OCI-LY1 (cell line): ENCODE results near the gene PNMA1.

Experiments
- CTCF ChIP-seq: fragments of 200-600 bp; sonication (generic), shearing (Covaris generic); IDR thresholded peaks from 2 replicates; pipeline ENCODE4 v1.5.1; 2017; ENCODE audit warnings: mild to moderate bottlenecking, antibody characterized with exemption, low read length, moderate library complexity, mixed read lengths
- EZH2 ChIP-seq: fragments of 200-600 bp; sonication (generic), shearing (Covaris generic); IDR thresholded peaks from 2 replicates; pipeline ENCODE4 v1.8.0; 2017; ENCODE audit warnings: borderline replicate concordance, mixed run types, mild to moderate bottlenecking, antibody characterized with exemption, low read length, moderate library complexity, mixed read lengths

DNA sequence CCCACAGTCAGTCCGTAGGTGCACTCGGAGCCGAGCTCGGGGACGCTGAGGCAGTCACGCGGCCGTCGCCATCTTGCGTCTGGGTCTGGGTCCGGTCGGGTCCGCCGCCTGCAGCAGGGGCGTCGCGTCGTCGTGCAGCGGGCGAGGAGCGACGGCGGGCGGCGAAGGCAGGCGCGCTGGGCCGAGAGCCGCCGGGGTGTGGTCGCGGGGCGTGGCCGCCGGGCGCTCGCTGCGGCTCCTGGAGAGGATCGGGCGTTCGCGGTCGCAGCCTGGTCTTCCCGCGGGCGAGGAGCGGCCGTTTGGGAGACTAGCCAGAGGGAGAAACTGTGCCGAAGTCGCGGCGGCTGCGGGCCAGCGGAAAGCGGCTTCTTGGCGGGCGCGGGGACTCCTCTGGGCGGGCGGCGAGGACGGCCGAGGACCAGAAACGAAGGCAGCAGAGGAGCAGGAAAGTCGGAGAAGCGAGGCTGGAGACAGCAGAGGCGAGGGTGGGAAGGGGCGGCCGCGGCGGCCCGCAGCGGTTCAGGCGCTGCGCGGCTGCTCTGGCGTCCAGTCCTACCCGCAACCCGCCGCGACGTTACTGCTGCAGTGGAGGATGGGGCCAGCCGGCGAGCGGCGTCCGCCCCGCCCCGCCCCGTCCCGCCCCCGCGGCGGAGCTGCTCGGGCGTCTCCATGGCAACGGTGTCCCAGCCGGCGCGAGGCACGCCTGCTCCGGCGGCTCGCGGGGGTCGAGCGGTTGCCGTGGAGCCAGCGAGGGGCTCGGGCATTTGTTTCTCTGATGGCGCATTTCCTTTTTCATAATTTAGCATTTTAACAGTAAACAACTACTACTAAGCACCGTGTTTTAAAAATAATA, at the start of gene PNMA1:
- TF ChIP-seq CTCF (no peak), EZH2 (no peak)
